Measurements from ENCODE around the gene SEMA4B.
"Not testable (repeated sequence)": the region's sequence is repeated elsewhere in the genome, so short reads cannot be mapped to it uniquely, and the experiment has no call there.

Gene SEMA4B, protein sequence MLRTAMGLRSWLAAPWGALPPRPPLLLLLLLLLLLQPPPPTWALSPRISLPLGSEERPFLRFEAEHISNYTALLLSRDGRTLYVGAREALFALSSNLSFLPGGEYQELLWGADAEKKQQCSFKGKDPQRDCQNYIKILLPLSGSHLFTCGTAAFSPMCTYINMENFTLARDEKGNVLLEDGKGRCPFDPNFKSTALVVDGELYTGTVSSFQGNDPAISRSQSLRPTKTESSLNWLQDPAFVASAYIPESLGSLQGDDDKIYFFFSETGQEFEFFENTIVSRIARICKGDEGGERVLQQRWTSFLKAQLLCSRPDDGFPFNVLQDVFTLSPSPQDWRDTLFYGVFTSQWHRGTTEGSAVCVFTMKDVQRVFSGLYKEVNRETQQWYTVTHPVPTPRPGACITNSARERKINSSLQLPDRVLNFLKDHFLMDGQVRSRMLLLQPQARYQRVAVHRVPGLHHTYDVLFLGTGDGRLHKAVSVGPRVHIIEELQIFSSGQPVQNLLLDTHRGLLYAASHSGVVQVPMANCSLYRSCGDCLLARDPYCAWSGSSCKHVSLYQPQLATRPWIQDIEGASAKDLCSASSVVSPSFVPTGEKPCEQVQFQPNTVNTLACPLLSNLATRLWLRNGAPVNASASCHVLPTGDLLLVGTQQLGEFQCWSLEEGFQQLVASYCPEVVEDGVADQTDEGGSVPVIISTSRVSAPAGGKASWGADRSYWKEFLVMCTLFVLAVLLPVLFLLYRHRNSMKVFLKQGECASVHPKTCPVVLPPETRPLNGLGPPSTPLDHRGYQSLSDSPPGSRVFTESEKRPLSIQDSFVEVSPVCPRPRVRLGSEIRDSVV

DNA sequence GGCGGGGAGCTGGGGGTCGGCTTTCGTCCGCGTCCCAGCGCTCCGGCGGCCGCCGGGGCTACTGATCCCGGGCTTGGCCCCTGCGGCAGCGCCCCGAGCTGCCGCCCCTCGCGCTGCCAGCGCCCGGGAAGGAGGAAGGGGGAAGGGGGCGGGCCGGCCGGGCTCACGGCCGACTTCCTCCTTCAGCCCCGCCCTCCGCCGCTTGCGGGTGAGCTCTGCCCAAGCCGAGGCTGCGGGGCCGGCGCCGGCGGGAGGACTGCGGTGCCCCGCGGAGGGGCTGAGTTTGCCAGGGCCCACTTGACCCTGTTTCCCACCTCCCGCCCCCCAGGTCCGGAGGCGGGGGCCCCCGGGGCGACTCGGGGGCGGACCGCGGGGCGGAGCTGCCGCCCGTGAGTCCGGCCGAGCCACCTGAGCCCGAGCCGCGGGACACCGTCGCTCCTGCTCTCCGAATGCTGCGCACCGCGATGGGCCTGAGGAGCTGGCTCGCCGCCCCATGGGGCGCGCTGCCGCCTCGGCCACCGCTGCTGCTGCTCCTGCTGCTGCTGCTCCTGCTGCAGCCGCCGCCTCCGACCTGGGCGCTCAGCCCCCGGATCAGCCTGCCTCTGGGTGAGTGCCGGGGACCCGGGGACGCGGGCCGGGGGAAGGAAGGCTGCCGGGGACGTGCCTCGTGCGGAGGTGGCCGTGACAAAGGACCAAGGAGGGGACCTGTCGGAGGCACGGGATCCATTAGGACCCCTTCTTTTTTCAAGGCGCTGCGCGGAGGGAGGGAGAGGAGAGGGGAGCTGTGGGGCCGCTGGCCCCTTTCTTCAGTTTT lies at the start of gene SEMA4B:
Gene SEMA4B, plus strand, starts transcription at position 201 of the 814 bp plus-strand sequence. Its CDS starts 249 bp downstream, at position 450.
- peak; percentile 39 for DNase-seq

DNA sequence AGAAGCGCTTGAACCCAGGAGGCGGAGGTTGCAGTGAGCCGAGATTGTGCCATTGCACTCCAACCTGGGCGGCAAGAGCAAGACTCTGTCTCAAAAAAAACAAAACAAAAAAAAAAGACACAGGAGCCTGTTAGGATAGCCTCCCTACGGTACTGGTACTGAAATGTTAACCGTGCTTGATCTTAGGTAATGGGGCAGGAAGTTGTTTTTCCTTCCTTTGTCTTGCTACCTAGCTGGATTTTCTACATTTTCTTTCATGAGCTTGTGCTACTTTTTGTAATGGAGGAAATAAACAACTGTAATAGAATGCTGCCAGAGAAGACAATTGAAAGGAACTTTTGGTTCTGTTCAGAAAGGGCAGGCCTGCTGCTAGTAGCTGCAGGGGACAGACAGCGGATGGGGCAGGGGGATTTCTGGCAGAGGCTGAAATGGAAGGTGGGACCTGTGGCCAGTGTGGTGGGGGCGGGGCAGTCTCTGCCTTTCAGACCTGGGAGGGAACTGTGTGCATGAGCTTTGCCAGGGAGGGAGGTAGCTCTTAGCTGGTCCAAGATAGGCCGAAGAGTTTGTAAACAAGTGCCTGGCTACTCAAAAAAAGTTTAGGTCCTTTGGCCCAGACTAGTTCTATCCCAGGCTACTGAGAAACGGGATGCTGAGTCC lies 49.0 kb upstream of the SEMA4B start:
- no peak for DNase-seq

DNA sequence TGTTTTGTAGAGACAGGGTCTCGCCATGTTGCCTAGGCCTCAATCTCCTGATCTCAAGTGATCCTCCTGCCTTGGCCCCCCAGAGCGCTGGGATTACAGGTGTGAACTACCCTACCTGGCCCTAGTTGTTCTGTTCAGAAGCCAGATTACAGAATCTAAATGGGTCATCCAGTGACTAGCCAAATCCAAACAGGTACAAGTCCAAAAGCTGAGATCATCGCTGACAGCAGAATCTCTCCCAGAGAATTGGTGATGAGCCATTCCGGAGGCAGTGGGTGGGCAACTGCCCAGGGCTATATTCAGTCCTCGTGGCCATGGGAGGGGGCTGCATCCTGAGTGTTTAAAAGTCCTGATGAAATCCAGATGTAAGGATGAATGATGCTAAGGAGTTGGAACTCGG lies 47.5 kb upstream of the SEMA4B start:
- DNase-seq, result no peak

DNA sequence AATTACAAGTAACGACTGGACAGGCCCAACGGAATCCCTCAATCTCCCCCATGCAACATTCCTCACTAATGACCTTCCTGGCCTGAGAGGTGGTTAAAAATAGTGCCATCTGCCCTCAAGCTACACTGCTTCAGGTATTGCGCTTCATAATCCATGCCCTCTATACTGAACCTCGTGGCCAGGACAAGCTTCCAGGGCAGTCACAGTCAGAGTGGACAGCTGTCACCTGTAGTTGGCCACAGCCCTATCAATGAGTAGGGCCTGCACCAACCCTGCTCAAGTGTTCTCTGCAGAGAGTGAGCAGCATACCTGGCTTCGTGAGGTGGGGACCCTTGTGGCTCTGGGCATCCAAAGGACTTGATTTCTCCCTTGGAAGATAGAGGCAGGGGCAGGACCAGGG lies 46.9 kb upstream of the SEMA4B start:
- DNase-seq, result no peak

DNA sequence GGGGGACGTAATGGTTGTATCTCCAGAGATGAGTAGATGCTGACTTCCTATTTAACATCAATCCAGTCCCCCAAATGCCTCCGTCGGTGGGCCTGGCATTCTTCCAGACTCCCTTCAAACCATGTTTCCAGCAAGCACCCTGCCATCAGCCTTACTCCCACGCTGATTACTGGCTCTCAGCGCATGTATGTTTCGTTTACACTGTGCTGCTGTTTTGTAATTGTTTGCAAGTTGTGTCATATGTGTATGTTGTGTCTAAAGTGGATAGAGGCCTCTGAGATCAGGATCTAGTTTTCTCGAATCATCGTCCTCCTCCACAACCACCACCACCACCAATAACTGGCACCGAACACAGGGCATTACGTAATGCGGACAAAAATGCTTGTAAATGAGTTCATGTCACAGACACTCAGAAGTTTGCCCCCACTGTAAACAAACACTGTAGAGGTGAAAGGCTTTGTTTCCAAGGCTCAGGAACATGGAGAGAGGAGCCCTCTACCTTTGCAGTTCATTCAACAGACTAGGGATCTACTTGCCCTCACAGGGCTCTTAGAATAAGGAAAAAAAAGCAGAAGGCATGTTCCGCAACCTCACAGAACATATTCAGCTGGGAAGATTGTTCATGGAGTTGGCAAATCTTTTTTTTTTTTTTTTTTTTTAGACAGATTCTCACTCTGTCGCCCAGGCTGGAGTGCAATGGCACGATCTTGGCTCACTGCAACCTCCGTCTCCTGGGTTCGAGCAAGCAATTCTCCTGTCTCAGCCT lies 46.1 kb upstream of the SEMA4B start:
- DNase-seq, result peak; percentile 21

DNA sequence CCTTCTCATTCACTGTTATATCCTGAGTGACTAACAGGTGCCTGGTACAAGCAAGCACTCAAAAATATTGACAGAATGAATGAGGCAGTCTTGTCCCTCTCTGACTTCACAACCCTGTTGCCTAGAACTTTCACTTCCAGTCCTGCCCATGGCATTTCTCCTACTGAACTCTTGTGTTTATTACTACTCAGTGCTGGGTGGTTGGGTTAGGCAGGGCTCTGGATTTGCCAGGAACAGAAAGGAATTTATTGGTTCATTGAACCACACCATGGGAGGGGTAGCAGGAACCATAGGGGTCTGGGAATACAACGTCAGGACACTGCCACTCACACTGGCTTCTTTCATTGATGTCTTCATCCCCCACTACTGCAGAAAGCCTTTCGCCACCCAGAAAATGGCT lies 41.9 kb upstream of the SEMA4B start:
- no peak for DNase-seq

DNA sequence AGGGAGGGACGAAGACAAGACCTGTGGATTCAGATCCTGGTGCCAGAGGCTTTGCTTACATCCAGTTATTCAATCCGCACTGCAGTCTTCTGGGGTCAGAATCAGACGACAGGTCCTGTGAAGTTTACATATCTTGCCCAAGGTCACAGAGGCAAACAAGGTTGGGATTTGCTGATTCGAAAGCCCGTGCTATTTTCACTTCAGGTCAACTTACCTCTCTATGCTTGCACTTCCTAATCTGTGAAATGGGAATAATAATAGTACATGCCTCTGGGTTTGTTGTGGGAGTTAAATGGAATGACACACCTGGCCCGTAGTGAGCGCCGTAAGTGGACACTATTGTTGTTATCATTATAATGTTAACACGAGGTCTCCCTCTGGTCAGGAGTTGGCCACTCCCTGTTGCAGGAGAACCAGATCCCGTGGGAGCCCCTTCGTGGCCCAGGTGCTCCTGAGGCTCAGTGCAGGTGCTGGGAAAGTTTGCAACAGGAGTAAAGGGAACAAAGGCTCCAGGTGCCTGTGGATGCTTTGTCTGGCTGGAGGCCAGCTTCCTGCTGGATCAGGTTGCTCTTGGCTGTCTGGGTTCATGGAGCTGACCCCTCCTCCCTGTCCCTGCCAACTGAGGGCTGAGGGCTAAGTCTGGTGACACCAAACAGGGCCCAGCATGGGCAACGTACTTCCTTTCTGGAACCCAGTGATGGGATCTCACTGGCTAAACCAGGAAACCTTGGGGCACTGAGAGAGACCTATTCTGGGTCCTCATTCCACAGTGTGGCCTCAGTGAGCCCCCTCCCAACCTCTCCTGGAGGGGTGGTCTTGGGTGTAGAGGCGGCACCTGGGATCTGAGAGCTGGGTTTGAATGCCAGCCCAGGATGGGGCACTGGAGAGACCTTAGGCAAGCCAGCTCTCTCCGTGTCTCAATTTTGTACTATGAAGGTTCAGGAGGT lies 40.1 kb upstream of the SEMA4B start:
- DNase-seq, result no peak

DNA sequence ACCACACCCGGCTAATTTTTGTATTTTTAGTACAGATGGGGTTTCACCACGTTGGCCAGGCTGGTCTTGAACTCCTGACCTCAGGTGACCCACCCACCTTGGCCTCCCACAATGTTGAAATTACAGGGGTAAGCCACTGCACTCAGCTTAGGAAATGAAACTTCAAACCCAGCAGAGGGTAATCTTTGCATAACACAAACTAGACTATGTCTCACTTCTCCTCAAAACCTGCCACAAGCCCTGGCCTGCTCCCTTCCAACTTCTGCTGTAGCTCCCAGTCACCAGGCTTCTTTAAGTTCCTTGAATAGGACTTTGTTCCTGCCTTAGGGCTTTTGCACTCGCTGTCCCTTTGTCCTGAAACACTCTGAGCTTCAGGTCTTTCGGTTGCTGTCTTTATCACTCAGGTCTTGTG lies 39.2 kb upstream of the SEMA4B start:
- DNase-seq, result no peak

DNA sequence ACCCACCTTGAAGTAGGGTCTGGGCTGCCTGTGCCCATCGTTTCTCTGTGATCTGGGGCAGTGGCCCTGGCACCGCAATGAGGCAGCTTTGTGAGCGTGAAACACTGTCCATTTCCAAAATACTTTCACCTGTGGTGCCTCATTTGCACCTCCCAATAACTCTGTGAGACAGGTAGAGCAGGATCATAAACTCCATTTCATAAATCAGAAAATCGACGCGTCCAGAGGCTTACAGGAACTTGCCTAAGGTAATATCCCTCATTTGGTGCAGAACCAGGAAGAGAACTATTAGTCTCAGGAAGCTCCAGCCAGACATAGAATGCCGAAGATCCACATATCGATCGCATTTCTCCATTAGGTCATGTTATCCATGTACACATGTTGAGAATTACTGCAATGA lies 38.2 kb upstream of the SEMA4B start:
- no peak for DNase-seq

DNA sequence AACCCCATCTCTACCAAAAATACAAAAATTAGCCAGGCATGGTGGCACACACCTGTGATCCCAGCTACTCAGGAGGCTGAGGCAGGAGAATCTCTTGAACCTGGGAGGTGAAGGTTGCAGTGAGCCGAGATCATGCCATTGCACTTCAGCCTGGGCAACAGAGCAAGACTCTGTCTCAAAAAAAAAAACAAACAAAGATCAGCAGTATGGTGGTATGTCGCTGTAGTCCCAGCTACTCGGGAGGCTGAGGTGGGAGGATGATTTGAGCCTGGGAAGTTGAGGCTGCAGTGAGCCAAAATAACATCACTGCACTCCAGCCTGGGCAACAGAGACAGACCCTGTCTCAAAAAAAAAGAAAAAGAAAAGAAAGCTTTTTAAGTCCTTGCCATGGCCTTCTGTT lies 36.9 kb upstream of the SEMA4B start:
- DNase-seq, result not testable (repeated sequence)

DNA sequence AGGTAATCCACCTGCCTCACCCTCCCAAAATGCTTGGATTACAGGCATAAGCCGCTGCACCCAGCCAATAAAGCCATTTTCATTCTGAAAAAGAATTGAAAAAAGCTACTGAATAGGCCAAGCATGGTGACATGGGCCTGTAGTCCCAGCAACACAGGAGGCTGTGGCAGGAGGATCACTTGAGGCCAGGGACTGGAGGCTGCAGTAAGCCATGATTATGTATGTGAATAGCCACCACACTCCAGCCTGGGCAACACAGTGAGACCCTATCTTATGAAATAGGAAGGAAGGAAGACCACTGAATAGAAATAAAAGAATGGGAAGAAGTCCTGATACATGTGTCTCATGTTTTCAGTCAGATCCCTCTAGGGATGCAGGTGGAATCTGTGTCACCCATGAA lies 36.0 kb upstream of the SEMA4B start:
- DNase-seq, result no peak

DNA sequence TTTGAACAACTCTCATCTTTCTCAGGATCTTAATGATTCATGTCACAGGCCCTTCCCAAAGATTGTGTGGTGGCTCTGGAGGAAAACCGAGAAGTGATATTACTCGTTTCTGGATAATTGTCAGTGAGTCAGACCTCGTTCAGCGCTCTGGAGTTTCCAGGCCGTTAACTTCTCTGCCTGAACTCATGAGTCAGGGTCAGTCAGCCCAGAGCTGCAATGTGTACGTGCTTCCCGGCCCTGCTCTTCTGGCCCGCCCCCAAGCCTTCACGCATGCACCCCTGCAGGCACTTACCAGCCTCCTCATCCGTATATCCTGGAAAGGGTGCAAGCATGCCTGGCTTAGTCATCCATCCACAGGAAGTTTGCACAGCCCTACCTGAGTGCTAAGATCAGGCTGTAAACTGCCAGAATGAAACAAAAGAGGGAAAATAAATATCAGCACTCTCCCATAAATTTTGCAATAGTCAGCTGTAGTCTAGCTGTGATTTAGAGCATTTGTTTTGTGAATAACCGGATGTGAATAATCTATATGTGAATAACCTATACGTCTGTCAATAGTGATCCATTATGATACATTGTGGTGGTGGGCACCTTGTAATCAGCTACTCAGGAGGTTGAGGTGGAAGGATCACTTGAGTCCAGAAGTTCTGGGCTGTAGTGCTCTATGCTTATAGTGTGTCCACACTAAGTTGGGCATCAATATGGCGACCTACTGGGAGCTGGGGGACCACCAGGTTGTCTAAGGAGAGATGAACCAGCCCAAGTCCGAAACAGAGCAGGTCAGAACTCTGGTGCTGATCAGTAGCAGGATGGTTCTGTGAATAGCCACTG lies 35.3 kb upstream of the SEMA4B start:
- DNase-seq, result peak; percentile 99

DNA sequence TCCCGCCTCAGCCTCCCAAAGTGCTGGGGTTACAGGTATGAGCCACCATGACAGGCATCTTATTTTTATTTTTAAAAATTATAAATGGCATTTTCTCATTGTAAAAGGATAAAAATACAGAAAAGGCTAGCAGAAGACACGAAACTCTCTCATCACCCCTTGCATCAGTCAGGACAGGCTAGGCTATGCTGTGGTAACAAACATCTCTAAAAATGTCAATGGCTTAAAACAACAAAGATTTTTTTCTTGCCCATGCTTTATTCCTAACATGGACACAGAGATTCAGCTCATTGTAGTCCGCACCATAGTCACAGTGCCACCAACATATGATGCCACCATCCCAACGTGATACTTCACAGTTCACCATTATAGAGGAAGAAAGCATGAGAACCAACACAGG lies 34.0 kb upstream of the SEMA4B start:
- DNase-seq, result no peak

DNA sequence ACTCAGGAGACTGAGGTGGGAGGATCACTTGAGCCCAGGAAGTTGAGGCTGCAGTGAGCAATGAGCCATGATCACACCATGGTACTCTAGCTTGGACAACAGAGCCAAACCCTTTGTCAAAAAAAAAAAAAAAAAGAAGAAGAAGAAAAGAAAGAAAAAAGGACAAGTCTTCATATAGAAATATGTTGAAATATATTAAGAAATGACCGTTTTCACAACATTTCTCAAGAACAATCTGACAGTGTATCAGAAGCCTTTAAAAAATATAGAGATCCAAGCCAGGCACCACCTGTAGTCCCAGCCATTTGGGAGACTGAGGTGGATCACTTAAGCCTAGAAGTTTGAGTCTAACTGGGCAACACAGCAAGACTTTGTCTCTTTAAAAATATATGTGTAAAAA lies 29.5 kb upstream of the SEMA4B start:
- no peak for DNase-seq

DNA sequence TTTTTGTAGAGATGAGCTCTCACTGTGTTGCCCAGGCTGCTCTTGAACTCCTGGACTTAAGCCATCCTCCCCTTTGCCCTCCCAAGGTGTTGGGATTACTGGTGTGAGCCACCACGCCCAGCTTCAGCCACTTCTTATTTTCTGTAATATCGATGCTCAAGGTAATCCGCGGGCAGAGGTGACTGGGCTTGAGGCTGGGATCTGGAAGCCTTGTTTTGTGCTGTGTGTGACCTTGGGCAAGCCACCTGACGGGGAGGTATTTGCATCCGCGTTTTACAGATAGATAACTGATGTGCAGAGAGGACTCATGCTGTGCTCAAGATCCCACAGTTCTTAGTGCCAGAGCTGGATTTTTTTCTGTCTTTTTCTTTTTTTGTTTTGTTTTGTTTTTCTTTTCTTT lies 27.8 kb upstream of the SEMA4B start:
- DNase-seq, result no peak

DNA sequence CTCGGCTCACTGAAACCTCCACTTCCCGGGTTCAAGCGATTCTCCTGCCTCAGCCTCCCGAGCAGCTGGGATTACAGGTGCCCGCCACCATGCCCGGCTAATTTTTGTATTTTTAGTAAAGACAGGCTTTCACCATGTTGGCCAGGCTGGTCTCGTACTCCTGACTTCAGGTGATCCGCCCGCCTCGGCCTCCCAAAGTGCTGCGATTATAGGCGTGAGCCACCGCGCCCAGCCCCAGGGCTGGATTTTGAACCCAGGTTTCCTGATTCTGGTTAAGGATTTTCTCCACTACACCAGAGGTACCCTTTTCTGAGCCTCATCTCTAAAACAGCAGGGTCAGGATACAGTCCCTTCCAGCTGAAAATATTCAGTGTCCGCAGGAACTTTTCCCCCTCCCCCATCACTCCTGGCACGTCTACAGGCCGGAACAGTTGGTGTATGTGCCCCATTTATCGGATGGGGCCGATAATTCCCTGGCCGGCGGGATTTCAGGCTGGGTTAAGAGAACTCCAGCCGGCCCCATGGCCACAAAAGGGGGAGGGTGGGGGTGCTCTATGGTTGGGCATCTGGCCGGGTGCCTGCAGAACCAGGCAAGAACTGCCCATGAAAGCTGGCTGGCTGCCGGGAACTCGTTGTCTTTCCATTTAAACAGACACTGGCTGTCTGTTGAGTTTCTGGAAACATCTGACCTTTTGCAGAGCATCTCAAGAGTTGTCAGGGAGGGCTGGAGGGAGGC lies 26.8 kb upstream of the SEMA4B start:
- no peak for DNase-seq

DNA sequence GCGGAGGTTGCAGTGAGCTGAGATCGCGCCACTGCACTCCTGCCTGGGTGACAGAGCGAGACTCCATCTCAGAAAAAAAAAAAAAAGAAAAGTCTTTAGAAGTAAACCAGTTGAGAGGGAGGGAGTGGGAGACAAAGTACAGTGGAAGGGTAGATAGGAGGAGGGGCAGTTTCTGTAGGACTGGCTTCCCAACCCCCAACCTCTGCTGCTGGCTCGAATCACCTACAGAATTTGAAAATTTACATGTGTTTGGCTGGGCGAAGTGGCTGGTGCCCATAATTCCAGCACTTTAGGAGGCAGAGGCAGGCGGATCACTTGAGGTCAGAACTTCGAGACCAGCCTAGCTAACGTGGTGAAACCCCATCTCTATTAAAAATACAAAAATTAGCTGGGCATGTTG lies 24.1 kb upstream of the SEMA4B start:
- no peak for DNase-seq

DNA sequence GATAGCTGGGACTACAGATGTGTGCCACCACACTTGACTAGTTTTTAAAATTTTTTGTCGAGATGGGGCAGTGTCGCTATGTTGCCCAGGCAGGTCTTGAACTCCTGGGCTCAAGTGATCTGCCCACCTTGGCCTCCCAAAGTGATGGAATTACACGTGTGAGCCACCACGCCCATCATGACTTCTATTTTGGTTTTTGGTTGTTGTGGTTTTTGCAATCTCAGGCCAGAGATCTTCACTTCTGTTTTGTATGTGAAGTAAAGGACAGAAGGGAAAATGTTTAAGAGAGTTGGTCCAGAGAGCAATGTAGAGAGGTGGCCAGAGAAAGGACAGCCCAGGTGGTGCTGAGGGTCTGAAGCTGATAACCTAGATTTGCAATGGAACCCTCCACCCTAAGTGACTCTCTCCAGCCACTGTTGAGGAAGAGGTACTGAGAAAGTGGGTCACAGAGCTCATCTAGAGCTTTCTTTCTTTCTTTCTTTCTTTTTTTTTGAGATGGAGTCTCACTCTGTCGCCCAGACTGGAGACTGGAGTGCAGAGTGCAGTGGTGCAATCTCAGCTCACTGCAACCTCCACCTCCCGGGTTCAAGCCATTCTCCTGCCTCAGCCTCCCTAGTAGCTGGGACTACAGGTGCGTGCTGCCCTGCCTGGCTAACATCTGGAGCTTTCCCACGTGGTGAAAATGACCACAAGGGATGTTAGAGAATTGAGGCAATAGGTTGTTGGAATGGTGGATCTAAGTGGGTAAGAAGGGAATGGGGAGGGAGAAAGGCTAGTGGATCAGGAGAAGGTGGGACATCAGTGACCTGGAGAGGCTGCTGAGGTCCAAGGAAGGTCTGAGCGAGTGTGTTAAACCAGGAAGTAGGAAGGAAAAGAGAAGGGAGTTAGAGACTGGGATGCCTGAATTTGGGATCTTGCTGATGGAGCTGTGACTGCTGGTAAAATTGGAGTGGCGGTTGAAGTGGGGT lies 22.4 kb upstream of the SEMA4B start:
- DNase-seq, result no peak

Measured in HCEC 1CT (cell line).